Skeletal muscle tissue (tissue), 4 donors: ENCODE data around the gene KCNQ4. TPM values are rescaled to one million over a fixed set of nuclear protein-coding genes. Genes with fewer than 3 reads are reported as not detected.

ENCODE experiments used
- H3K27ac ChIP-seq: one replicate; pipeline ENCODE4 v1.7.0; 2013; ENCODE audit warnings: mild to moderate bottlenecking, low read depth, low read length, inconsistent platforms
- H3K27me3 ChIP-seq, 3 donors: one replicate each; pipeline ENCODE4 v1.7.0; 2013; ENCODE audit warnings: low read length in 3 of 3; ENCODE audit not compliant: control insufficient read depth in 3 of 3, insufficient read depth in 3 of 3
- H3K36me3 ChIP-seq, 3 donors: one replicate each; pipeline ENCODE4 v1.7.0; 2013; ENCODE audit warnings: low read length in 3 of 3; ENCODE audit not compliant: control insufficient read depth in 3 of 3, insufficient read depth in 3 of 3
- H3K4me1 ChIP-seq, 3 donors: one replicate each; pipeline ENCODE4 v1.7.0; 2013; ENCODE audit warnings: low read length in 3 of 3, mild to moderate bottlenecking in 3 of 3; ENCODE audit not compliant: control insufficient read depth in 3 of 3, insufficient read depth in 3 of 3
- H3K4me3 ChIP-seq, 3 donors: one replicate each; pipeline ENCODE4 v1.7.0; 2013; ENCODE audit warnings: low read length in 3 of 3
- H3K9ac ChIP-seq, 3 donors: one replicate each; pipeline ENCODE4 v1.7.0; 2013; ENCODE audit warnings: low read length in 3 of 3, mild to moderate bottlenecking in 3 of 3, moderate library complexity in 2 of 3, low read depth in 1 of 3
- H3K9me3 ChIP-seq, 3 donors: one replicate each; pipeline ENCODE4 v1.7.0; 2013; ENCODE audit warnings: low read length in 3 of 3; ENCODE audit not compliant: control insufficient read depth in 3 of 3
- total RNA-seq: library from RNA; depleted of rRNA; stranded (reverse); fragments of >200 nt; gene quantifications from one replicate; pipeline ENCODE4 v1.2.3, GENCODE V29; 2014
- donor health status: Osteomylitis.

Gene KCNQ4
- total RNA-seq, 1 donor from 2014 or later: 4.2 TPM

- Histone ChIP-seq H3K36me3 (peaks cover 3 to 10% (median 5%) of the 10 kb centered on the region in 3 donors), H3K4me1 (no peaks in the 10 kb centered on the region), H3K9ac (no peak overlapping the region), H3K27ac (no peak overlapping the region), H3K4me3 (no peak overlapping the region), H3K27me3 (no peaks in the 10 kb centered on the region), H3K9me3 (peaks cover 0 to under 1% (median 0%) of the 10 kb centered on the region in 3 donors)
Measured at GRCh38 chr1:40837601-40838000, 54.0 kb downstream of the KCNQ4 start.

- no peaks in the 10 kb centered on the region for H3K4me1 ChIP-seq
- peaks cover 0 to 4% (median 0%) of the 10 kb centered on the region in 3 donors for H3K9me3 ChIP-seq
- H3K27ac ChIP-seq: no peak overlapping the region
- peaks cover 3 to 10% (median 5%) of the 10 kb centered on the region in 3 donors for H3K36me3 ChIP-seq
- H3K9ac ChIP-seq: no peak overlapping the region
- no peak overlapping the region for H3K4me3 ChIP-seq
- no peaks in the 10 kb centered on the region for H3K27me3 ChIP-seq
Measured at GRCh38 chr1:40838045-40838979, 54.7 kb downstream of the KCNQ4 start.

GRCh38 chr1:40838980-40839942, 55.7 kb downstream of the KCNQ4 start:
- Histone ChIP-seq H3K4me1 (no peaks in the 10 kb centered on the region), H3K4me3 (no peak overlapping the region), H3K9ac (no peak overlapping the region), H3K27me3 (no peaks in the 10 kb centered on the region), H3K36me3 (peaks cover 3 to 10% (median 5%) of the 10 kb centered on the region in 3 donors), H3K9me3 (peaks cover 0 to 4% (median 0%) of the 10 kb centered on the region in 3 donors), H3K27ac (no peak overlapping the region)

GRCh38 chr1:40839943-40840335, 56.4 kb downstream of the KCNQ4 start:
- H3K27ac ChIP-seq: no peak overlapping the region
- H3K4me1 ChIP-seq: no peaks in the 10 kb centered on the region
- no peak overlapping the region for H3K4me3 ChIP-seq
- peaks cover 0 to 4% (median 0%) of the 10 kb centered on the region in 3 donors for H3K9me3 ChIP-seq
- H3K27me3 ChIP-seq: no peaks in the 10 kb centered on the region
- H3K36me3 ChIP-seq: peaks cover 3 to 10% (median 5%) of the 10 kb centered on the region in 3 donors
- H3K9ac ChIP-seq: no peak overlapping the region

GRCh38 chr1:40840526-40841323, 57.1 kb downstream of the KCNQ4 start:
- Histone ChIP-seq H3K36me3 (peaks cover 0 to 5% (median 3%) of the 10 kb centered on the region in 3 donors), H3K9me3 (peaks cover 0 to 4% (median 0%) of the 10 kb centered on the region in 3 donors), H3K27ac (no peak overlapping the region), H3K9ac (no peak overlapping the region), H3K27me3 (no peaks in the 10 kb centered on the region), H3K4me3 (no peak overlapping the region), H3K4me1 (no peaks in the 10 kb centered on the region)

- Histone ChIP-seq H3K4me1 (no peaks in the 10 kb centered on the region), H3K36me3 (peaks cover 0 to 4% (median 0%) of the 10 kb centered on the region in 3 donors), H3K27ac (no peak overlapping the region), H3K27me3 (no peaks in the 10 kb centered on the region), H3K9me3 (peaks cover 0 to 4% (median 0%) of the 10 kb centered on the region in 3 donors), H3K4me3 (no peak overlapping the region), H3K9ac (no peak overlapping the region)
Measured at GRCh38 chr1:40841602-40842001, 58.0 kb downstream of the KCNQ4 start.

- no peaks in the 10 kb centered on the region for H3K27me3 ChIP-seq
- no peak overlapping the region for H3K4me3 ChIP-seq
- peaks cover 0 to 4% (median 0%) of the 10 kb centered on the region in 3 donors for H3K9me3 ChIP-seq
- peaks cover 0 to 4% (median 0%) of the 10 kb centered on the region in 3 donors for H3K36me3 ChIP-seq
- no peaks in the 10 kb centered on the region for H3K4me1 ChIP-seq
- no peak overlapping the region for H3K27ac ChIP-seq
- H3K9ac ChIP-seq: no peak overlapping the region
Measured at GRCh38 chr1:40842207-40842606, 58.6 kb downstream of the KCNQ4 start.

- no peaks in the 10 kb centered on the region for H3K27me3 ChIP-seq
- no peaks in the 10 kb centered on the region for H3K4me1 ChIP-seq
- no peak overlapping the region for H3K27ac ChIP-seq
- no peak overlapping the region for H3K4me3 ChIP-seq
- H3K9me3 ChIP-seq: peaks cover 0 to 4% (median 0%) of the 10 kb centered on the region in 3 donors
- no peak overlapping the region for H3K9ac ChIP-seq
- peaks cover 0 to 4% (median 0%) of the 10 kb centered on the region in 3 donors for H3K36me3 ChIP-seq
Measured at GRCh38 chr1:40842691-40843090, 59.1 kb downstream of the KCNQ4 start.

- Histone ChIP-seq H3K4me3 (no peak overlapping the region), H3K9ac (no peak overlapping the region), H3K4me1 (no peaks in the 10 kb centered on the region), H3K27me3 (no peaks in the 10 kb centered on the region), H3K9me3 (peaks cover 0 to 4% (median 0%) of the 10 kb centered on the region in 3 donors), H3K36me3 (no peaks in the 10 kb centered on the region), H3K27ac (no peak overlapping the region)
Measured at GRCh38 chr1:40844079-40844478, 60.5 kb downstream of the KCNQ4 start.
